CD4-positive, alpha-beta memory T cell (primary cell): ENCODE measurements around the gene SMNDC1. TPM values are rescaled to one million over a fixed set of nuclear protein-coding genes. Genes with fewer than 3 reads are reported as not detected.
"Not testable (repeated sequence)": the region's sequence is repeated elsewhere in the genome, so short reads cannot be mapped to it uniquely, and the experiment has no call there.

Experiments
- CTCF ChIA-PET: fragments of 350-600 bp; sonication (Branson Sonifier 250); formaldehyde crosslinking; loops from one replicate; lab custom pipeline; 2021; ENCODE audit warnings: inconsistent platforms; ENCODE audit not compliant: partially characterized antibody; lab: Charles Lee
- POLR2A ChIA-PET: fragments of 350-600 bp; sonication (Branson Sonifier 250); formaldehyde crosslinking; loops from one replicate; lab custom pipeline; 2021; ENCODE audit not compliant: partially characterized antibody; lab: Charles Lee
- DNase-seq, 5 donors: peaks; one replicate each; pipeline versions ENCODE4 v3.0.0 to v3.0.0-alpha.2; 2020 to 2022; ENCODE audit warnings: mixed read lengths in 1 of 5
- H3K27ac ChIP-seq: one replicate; pipeline ENCODE4 v1.7.0; 2013; ENCODE audit warnings: low read depth, low read length
- H3K27me3 ChIP-seq: 2 replicates; pipeline ENCODE4 v1.7.0; 2013; ENCODE audit warnings: mild to moderate bottlenecking, low read length, moderate library complexity; ENCODE audit not compliant: insufficient read depth
- H3K36me3 ChIP-seq: 2 replicates; pipeline ENCODE4 v1.7.0; 2013; ENCODE audit warnings: mild to moderate bottlenecking, low read length, moderate library complexity; ENCODE audit not compliant: insufficient read depth
- H3K4me1 ChIP-seq: 2 replicates; pipeline ENCODE4 v1.7.0; 2013; ENCODE audit warnings: mild to moderate bottlenecking, low read length, moderate library complexity; ENCODE audit not compliant: insufficient read depth
- H3K4me3 ChIP-seq, 2 donors: one replicate each; pipeline ENCODE4 v1.7.0; 2013; ENCODE audit warnings: low read length in 2 of 2, mild to moderate bottlenecking in 1 of 2
- H3K9me3 ChIP-seq, 2 donors: one replicate each; pipeline ENCODE4 v1.7.0; 2013; ENCODE audit warnings: low read length in 2 of 2, control low read depth in 1 of 2; ENCODE audit not compliant: control insufficient read depth in 1 of 2
- H3K27ac Mint-ChIP-seq, 7 donors: one replicate each; pipeline ENCODE4 v1.8.0; 2020 to 2021; ENCODE audit warnings: mixed read lengths in 7 of 7, mild to moderate bottlenecking in 6 of 7, inconsistent platforms in 3 of 7, moderate library complexity in 3 of 7
- H3K27me3 Mint-ChIP-seq, 2 donors: one replicate each; pipeline ENCODE4 v1.8.0; 2020 to 2021; ENCODE audit warnings: mixed read lengths in 2 of 2
- H3K36me3 Mint-ChIP-seq, 2 donors: one replicate each; pipeline ENCODE4 v1.8.0; 2020 to 2021; ENCODE audit warnings: mixed read lengths in 2 of 2, inconsistent platforms in 1 of 2, mild to moderate bottlenecking in 1 of 2
- H3K4me1 Mint-ChIP-seq, 4 donors: one replicate each; pipeline ENCODE4 v1.8.0; 2020 to 2021; ENCODE audit warnings: mixed read lengths in 4 of 4, mild to moderate bottlenecking in 1 of 4
- H3K4me3 Mint-ChIP-seq, 8 donors: one replicate each; pipeline ENCODE4 v1.8.0; 2020 to 2021; ENCODE audit warnings: mixed read lengths in 8 of 8, mild to moderate bottlenecking in 7 of 8, moderate library complexity in 6 of 8, inconsistent platforms in 3 of 8
- H3K9me3 Mint-ChIP-seq, 8 donors: one replicate each; pipeline ENCODE4 v1.8.0; 2020 to 2021; ENCODE audit warnings: mixed read lengths in 8 of 8, mild to moderate bottlenecking in 5 of 8, inconsistent platforms in 3 of 8, moderate library complexity in 1 of 8
- intact Hi-C: fragments of 100-400 bp; cut with micrococcal nuclease; formaldehyde crosslinking; loops from one replicate; pipeline ENCODE4 v1.15.1; 2023
- polyA plus RNA-seq, 2 donors: library from polyadenylated mRNA; unstranded; fragments of 300-500 nt; fragmentation: Illumina TruSeq; gene quantifications; one replicate each; pipeline ENCODE4 v1.2.3, GENCODE V29; 2021
- total RNA-seq, 2 experiments: library from RNA; stranded (reverse); gene quantifications; one replicate each; pipeline ENCODE4 v1.2.3, GENCODE V29; 2021

The SMNDC1 gene
- total and polyA plus RNA-seq, 4 experiments from 2014 or later = 11.3 to 39.3 (median 30.8) TPM

DNA sequence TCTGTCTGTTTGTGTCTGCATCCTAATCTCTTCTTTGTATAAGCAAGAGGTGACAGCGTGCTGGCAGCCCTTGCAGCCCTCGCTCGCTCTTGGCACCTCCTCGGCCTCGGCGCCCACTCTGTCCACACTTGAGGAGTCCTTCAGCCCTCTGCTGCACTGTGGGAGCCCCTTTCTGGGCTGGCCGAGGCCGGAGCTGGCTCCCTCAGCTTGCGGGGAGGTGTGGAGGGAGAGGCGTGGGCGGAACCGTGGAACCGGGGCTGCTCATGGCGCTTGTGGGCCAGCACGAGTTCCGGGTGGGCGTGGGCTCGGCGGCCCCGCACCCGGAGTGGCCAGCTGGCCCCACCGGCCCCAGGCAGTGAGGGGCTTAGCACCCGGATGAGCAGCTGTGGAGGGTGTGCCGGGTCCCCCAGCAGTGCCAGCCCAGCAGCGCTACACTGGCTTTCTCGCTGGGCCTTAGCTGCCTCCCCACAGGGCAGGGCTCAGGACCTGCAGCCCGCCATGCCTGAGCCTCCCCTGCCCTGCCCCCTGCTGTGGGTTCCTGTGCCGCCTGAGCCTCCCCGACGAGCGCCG is 26.6 kb upstream of the SMNDC1 start:
- POLR2A ChIA-PET, H3K36me3 ChIP-seq, H3K9me3 ChIP-seq, intact Hi-C loops, DNase-seq, H3K27me3 ChIP-seq, H3K4me3 Mint-ChIP-seq, H3K4me3 ChIP-seq, H3K27ac Mint-ChIP-seq, H3K27ac ChIP-seq, H3K27me3 Mint-ChIP-seq: not testable (repeated sequence)
- Mint-ChIP-seq H3K4me1 (peaks cover 7 to 13% (median 10%) of the 10 kb centered on the region in 4 donors), H3K36me3 (peaks cover 2 to 10% of the 10 kb centered on the region in 2 donors), H3K9me3 (peaks cover 2 to 21% (median 9%) of the 10 kb centered on the region in 8 donors)
- CTCF ChIA-PET = interaction anchor here (1.6 kb wide), 1 partner anchor 21 kb away, joined by 5 read pairs; no protein-coding TSS in a partner anchor
- peaks cover 15% of the 10 kb centered on the region for H3K4me1 ChIP-seq

DNA sequence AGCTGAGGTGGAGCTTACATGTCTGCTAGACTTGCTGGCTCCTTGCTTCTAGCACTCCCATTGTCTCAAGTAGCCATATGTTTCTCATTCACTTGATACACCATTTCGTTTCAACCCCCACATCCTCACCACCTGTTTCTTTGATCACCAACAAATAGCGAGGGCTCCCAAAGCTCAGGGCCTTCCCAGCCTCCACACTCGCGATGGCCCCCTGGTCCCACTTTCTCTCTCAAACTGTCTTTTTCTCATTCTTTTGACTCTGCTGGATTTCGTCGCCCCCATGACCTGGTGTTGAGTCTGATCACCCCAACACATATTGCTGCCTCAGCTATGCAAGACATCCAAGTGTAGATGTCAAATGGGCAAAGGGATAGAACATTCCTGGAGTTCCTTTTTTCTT is 26.0 kb upstream of the SMNDC1 start:
- POLR2A ChIA-PET = no interaction called here
- no peaks in the 10 kb centered on the region for H3K27me3 ChIP-seq
- no peaks in the 10 kb centered on the region for H3K9me3 ChIP-seq
- no peak for DNase-seq
- Mint-ChIP-seq H3K9me3 (peaks cover 2 to 21% (median 9%) of the 10 kb centered on the region in 8 donors), H3K36me3 (peaks cover 2 to 10% of the 10 kb centered on the region in 2 donors), H3K4me1 (peaks cover 6 to 8% (median 7%) of the 10 kb centered on the region in 4 donors), H3K4me3 (no peak overlapping the region), H3K27ac (no peak overlapping the region), H3K27me3 (peaks cover 6% of the 10 kb centered on the region in 2 donors)
- no peak overlapping the region for H3K4me3 ChIP-seq
- no peaks in the 10 kb centered on the region for H3K36me3 ChIP-seq
- CTCF ChIA-PET = no interaction called here
- intact Hi-C loops = no loop called here
- H3K27ac ChIP-seq = no peak overlapping the region
- peaks cover 9% of the 10 kb centered on the region for H3K4me1 ChIP-seq

DNA sequence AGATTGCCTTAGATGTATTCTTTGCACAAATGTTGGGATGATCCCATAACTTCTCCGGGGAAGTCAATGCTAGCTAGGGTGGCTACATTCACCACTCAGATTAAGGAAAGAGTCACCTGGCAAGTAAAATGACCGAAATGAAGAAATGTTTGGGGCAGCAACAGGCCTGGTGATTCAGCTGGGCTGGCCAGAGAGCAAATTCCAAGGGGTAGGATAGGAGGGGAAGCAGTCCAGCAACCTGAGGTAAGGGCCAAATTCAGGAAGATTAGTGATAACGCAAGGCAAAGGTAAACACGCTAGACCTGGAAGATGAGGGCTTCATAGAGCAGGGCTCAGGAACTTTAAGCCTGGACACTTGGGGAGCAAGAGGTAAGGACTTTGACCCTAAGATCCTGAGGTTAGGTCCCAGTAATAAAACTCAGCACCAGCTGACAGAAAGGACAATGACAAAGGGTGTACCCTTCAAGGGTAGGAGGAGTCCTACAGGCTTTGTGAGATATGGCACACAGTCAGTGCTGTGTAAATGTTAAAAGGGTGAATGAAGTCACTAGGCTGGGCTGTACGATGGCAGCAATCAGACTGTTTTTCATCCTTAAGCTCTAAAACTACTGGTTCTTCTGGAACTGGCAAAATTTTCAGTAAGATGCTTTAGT is 22.7 kb upstream of the SMNDC1 start:
- Histone ChIP-seq H3K27ac (no peak overlapping the region), H3K4me1 (no peaks in the 10 kb centered on the region), H3K27me3 (no peaks in the 10 kb centered on the region), H3K9me3 (no peaks in the 10 kb centered on the region), H3K4me3 (no peak overlapping the region), H3K36me3 (no peaks in the 10 kb centered on the region)
- Mint-ChIP-seq H3K27me3 (peaks cover 6% of the 10 kb centered on the region in 2 donors), H3K9me3 (peaks cover 2 to 23% (median 12%) of the 10 kb centered on the region in 8 donors), H3K27ac (peak overlapping the region in 1 of 7 donors; percentile 5), H3K4me1 (peaks cover 0 to 1% (median 0%) of the 10 kb centered on the region in 4 donors), H3K36me3 (peaks cover 2 to 11% of the 10 kb centered on the region in 2 donors), H3K4me3 (no peak overlapping the region)
- no peak for DNase-seq
- intact Hi-C loops = no loop called here
- ChIA-PET POLR2A (interaction anchor here (0.6 kb wide), 1 partner anchor 41 kb away, joined by 3 read pairs; no protein-coding TSS in a partner anchor), CTCF (interaction anchor here (1.2 to 1.5 kb wide), 2 partner anchors 15 to 27 kb away, joined by 4 to 5 read pairs; no protein-coding TSS in a partner anchor)

DNA sequence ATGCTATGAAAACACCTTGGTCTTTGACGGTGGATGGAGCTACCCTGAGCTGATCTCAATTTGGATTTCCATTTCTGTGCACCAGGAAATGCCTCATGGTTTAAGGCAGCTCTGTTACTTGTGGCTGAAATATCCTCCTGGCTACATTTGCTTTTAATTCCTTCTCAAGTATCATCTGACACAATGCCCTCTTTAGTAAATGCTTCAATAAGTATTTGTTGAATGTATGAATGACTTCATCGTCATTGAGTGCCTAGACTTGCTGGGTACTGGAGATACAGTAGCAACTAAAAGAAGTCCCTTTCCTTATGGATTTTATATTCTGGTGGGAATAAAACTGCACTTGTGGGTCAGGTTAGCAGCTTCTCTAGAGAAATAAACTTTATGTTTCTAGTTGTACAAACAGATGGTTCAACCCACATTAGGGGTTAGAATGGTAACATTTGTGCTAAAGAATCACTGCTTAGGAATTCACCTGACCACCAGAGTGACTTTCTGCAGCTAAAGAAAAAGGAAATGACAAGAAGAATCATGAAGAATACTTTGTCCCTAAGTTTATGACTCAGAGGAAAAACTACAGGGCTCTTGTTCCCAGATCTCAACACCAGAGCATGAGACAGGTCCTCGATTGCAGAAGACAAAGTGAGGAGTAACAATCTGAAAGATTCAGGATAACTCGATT is 21.8 kb upstream of the SMNDC1 start:
- no peak overlapping the region for H3K27ac Mint-ChIP-seq
- Histone ChIP-seq H3K36me3 (no peaks in the 10 kb centered on the region), H3K4me3 (no peak overlapping the region), H3K4me1 (no peaks in the 10 kb centered on the region), H3K27ac (no peak overlapping the region), H3K27me3 (no peaks in the 10 kb centered on the region), H3K9me3 (no peaks in the 10 kb centered on the region)
- no peak overlapping the region for H3K4me3 Mint-ChIP-seq
- peaks cover 6 to 7% of the 10 kb centered on the region in 2 donors for H3K27me3 Mint-ChIP-seq
- H3K9me3 Mint-ChIP-seq = peaks cover 2 to 28% (median 18%) of the 10 kb centered on the region in 8 donors
- ChIA-PET CTCF (interaction anchor here (1.2 to 1.5 kb wide), 2 partner anchors 16 to 28 kb away, joined by 4 to 5 read pairs; no protein-coding TSS in a partner anchor), POLR2A (no interaction called here)
- peaks cover 0 to 1% (median 0%) of the 10 kb centered on the region in 4 donors for H3K4me1 Mint-ChIP-seq
- peaks cover 4 to 15% of the 10 kb centered on the region in 2 donors for H3K36me3 Mint-ChIP-seq
- DNase-seq = no peak
- intact Hi-C loops = no loop called here

DNA sequence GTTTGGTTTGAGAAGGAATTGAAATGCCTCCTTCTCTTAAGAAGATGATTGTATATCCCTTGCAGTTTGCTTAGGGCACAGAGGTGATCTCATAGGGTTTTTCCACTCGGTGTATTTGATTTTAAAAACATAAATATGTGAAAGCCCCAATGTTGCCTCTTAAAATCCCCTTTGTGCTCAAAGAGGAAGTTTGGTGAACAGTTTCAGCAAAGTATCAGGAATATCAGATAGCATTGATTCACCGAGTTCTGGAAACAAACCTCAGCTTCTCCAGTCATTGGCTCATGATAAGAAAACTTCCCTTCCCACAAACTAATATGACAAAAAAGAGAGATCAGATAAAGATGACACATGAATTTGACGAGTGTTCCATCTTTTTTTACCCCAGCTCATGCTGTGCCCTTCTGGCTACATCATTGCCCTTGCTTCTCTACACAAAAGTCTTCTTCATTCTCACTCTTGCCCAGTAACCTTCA is 20.1 kb upstream of the SMNDC1 start:
- Histone ChIP-seq H3K4me1 (no peaks in the 10 kb centered on the region), H3K36me3 (no peaks in the 10 kb centered on the region), H3K27ac (no peak overlapping the region), H3K9me3 (no peaks in the 10 kb centered on the region), H3K27me3 (no peaks in the 10 kb centered on the region), H3K4me3 (no peak overlapping the region)
- ChIA-PET CTCF (interaction anchor here (0.9 to 1.1 kb wide), 2 partner anchors 29 to 211 kb away, joined by 3 read pairs; no protein-coding TSS in a partner anchor), POLR2A (no interaction called here)
- peaks cover 5 to 6% of the 10 kb centered on the region in 2 donors for H3K27me3 Mint-ChIP-seq
- H3K9me3 Mint-ChIP-seq = peaks cover 0 to 23% (median 20%) of the 10 kb centered on the region in 8 donors
- peaks cover 0 to 1% (median 0%) of the 10 kb centered on the region in 4 donors for H3K4me1 Mint-ChIP-seq
- no peak for DNase-seq
- H3K27ac Mint-ChIP-seq = peak overlapping the region in 2 of 7 donors; percentile 11 to 16
- intact Hi-C loops = no loop called here
- H3K36me3 Mint-ChIP-seq = peaks cover 3 to 4% of the 10 kb centered on the region in 2 donors
- peak overlapping the region in 1 of 8 donors; percentile 35 for H3K4me3 Mint-ChIP-seq

DNA sequence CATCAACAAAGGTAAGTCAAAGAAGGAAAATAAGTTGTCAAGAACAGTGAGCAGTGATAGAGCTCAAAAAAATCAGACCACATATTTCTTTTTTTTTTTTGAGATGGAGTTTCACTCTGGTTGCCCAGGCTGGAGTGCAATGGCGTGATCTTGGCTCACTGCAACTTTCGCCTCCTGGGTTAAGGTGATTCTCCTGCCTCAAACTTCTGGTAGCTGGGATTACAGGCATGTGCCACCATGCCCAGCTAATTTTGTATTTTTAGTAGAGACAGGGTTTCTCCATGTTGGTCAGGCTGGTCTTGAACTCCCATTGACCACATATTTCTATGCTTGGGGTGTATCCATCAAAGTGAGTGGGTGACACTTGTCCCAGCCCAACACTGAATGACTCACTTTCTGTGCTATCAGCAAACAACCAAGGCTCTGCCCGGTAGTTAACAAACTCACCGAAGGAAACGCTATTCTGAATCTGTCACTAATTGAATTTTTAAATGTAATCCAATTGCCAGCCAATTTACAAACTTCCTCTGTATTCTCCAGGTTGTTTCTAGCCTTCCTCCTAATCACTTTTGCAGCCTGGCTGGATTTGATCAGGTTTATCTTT is 19.6 kb upstream of the SMNDC1 start:
- Histone ChIP-seq H3K4me1 (no peaks in the 10 kb centered on the region), H3K27me3 (no peaks in the 10 kb centered on the region), H3K9me3 (no peaks in the 10 kb centered on the region), H3K36me3 (no peaks in the 10 kb centered on the region), H3K27ac (no peak overlapping the region), H3K4me3 (no peak overlapping the region)
- peak overlapping the region in 1 of 8 donors; percentile 35 for H3K4me3 Mint-ChIP-seq
- ChIA-PET POLR2A (no interaction called here), CTCF (interaction anchor here (0.9 to 1.7 kb wide), 4 partner anchors 30 to 222 kb away, joined by 3 to 5 read pairs (median 3); no protein-coding TSS in a partner anchor)
- H3K27ac Mint-ChIP-seq = peak overlapping the region in 1 of 7 donors; percentile 16
- DNase-seq = no peak
- H3K4me1 Mint-ChIP-seq = peaks cover 0 to 1% (median 0%) of the 10 kb centered on the region in 4 donors
- H3K27me3 Mint-ChIP-seq = peaks cover 5 to 6% of the 10 kb centered on the region in 2 donors
- peaks cover 0 to 22% (median 19%) of the 10 kb centered on the region in 8 donors for H3K9me3 Mint-ChIP-seq
- peaks cover 3 to 4% of the 10 kb centered on the region in 2 donors for H3K36me3 Mint-ChIP-seq
- intact Hi-C loops = no loop called here
